ENCODE results near the gene PCDH9. TPM values are rescaled to one million over a fixed set of nuclear protein-coding genes. Genes with fewer than 3 reads are reported as not detected.
A peak's percentile ranks its signal among the peaks of the same experiment; 100 is the strongest.

PCDH9 gene
- total and polyA plus RNA-seq, 2 experiments from 2014 or later: 0.31 to 0.52 TPM

DNA sequence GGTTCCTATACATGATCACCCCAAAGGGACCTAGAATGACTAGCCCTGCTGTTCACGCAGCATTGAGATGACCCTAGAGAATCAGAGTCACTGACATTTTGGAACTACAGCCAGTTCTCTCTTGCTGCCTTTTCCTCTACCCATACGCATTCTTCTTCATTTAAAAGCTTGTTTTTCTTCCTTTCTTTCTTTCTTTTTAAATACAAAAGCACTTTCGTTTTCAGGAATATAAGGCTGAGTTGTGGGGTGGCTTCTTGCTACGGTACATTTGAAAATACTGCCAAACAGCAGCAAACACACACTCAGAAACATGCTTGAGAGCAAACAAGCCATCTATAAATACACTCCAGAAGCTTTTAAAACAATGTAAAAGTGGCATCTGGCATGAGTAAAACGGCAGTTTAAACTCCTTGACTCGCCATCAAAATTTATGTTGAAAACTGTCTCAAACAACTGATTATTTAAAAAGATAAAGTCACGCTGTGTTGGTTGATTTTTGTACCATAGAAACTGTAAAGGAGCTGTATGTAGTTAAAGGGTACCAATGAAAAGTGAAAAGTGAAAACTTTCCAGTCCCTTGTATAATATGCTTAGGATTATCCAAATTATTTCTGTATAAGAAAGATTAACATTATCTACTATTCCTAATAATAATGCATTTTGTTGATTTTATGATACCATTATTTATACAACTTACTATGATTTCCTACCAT is 95.6 kb downstream of the PCDH9 start:
- no peaks in the 10 kb centered on the region for H3K27me3 Mint-ChIP-seq (ENCODE audit: insufficient read depth, low read depth, poor library complexity)

More for the DNA sequence above, 95.6 kb downstream of the PCDH9 start:
- H3K79me2 ChIP-seq (replicated peaks; ENCODE audit: insufficient read depth): no peaks in the 10 kb centered on the region
- no peaks in the 10 kb centered on the region for H3K9me2 ChIP-seq (ENCODE audit: insufficient read depth)
- Mint-ChIP-seq H3K27ac (peak overlapping the region; percentile 72), H3K4me3 (no peak overlapping the region), H3K4me1 (peaks cover 7% of the 10 kb centered on the region; the same call in 2 of the 3 replicates), H3K9me3 (no peaks in the 10 kb centered on the region), H3K36me3 (ENCODE audit: low read depth) (no peaks in the 10 kb centered on the region)
- H3F3A ChIP-seq (replicated peaks; ENCODE audit: low read depth): no peaks in the 10 kb centered on the region
- H3K4me3 ChIP-seq: no peak overlapping the region
- H4K20me1 ChIP-seq (replicated peaks; ENCODE audit: insufficient read depth): no peaks in the 10 kb centered on the region
- peak overlapping the region; percentile 72; the same call in 1 of the 2 replicates for H2AFZ ChIP-seq
- ATAC-seq: peak; percentile 50
- TF ChIP-seq EZH2 (IDR thresholded peaks at IDR 0.05; ENCODE audit: low read depth, unreplicated experiment) (no peak), ZNF331 (CRISPR knock-in tag; IDR thresholded peaks at IDR 0.05; ENCODE audit: low read depth) (no peak), JUNB (IDR thresholded peaks at IDR 0.05; ENCODE audit: unreplicated experiment) (no peak), ZNF462 (CRISPR knock-in tag; IDR thresholded peaks at IDR 0.05) (no peak), NANOG (IDR thresholded peaks at IDR 0.05; ENCODE audit: borderline replicate concordance) (no peak), REST (IDR thresholded peaks at IDR 0.05; ENCODE audit: unreplicated experiment) (no peak), STAT1 (IDR thresholded peaks at IDR 0.05; ENCODE audit: unreplicated experiment) (no peak), EZH2phosphoT487 (IDR thresholded peaks at IDR 0.05; ENCODE audit: unreplicated experiment) (no peak)
- no peaks in the 10 kb centered on the region; the same call in 1 of the 2 replicates for H3K4me1 ChIP-seq (ENCODE audit: insufficient read depth)
- no peak for DNase-seq (ENCODE audit: low spot score)
- no peak overlapping the region; the same call in 1 of the 2 replicates for H3K4me2 ChIP-seq
- H3K27me3 ChIP-seq (ENCODE audit: insufficient read depth): no peaks in the 10 kb centered on the region
- no peaks in the 10 kb centered on the region for H3K36me3 ChIP-seq (ENCODE audit: insufficient read depth)
- no peak overlapping the region for H3K27ac ChIP-seq (ENCODE audit: low read depth)

Data from GM23338 (cell line).